Esophagus muscularis mucosa (tissue), 4 donors: ENCODE data around the gene LRRTM4. TPM values are rescaled to one million over a fixed set of nuclear protein-coding genes. Genes with fewer than 3 reads are reported as not detected.

Experiments used
- DNase-seq: peaks from one replicate; pipeline ENCODE4 v3.0.0-alpha.2; 2017; ENCODE audit errors: extremely low spot score
- H3K27ac ChIP-seq, 4 donors: fragments of 200-600 bp; sonication (generic); replicated peaks in 1 of 4; 1 replicate in 3 of 4; 2 replicates in 1 of 4; pipeline ENCODE4 v1.5.1; 2016 to 2019; ENCODE audit warnings: mild to moderate bottlenecking in 1 of 4
- H3K27me3 ChIP-seq, 4 donors: fragments of 200-600 bp; sonication (generic); one replicate each; pipeline versions ENCODE4 v1.5.1 to v1.6.0; 2016 to 2019
- H3K36me3 ChIP-seq, 4 donors: fragments of 200-600 bp; sonication (generic); one replicate each; pipeline ENCODE4 v1.5.1; 2016 to 2019
- H3K4me1 ChIP-seq, 4 donors: fragments of 200-600 bp; sonication (generic); one replicate each; pipeline ENCODE4 v1.5.1; 2016 to 2019
- H3K4me3 ChIP-seq, 4 donors: fragments of 200-600 bp; sonication (generic); 1 replicate in 2 of 4; 2 replicates in 2 of 4; pipeline ENCODE4 v1.5.1; 2016 to 2019; ENCODE audit warnings: mild to moderate bottlenecking in 4 of 4, moderate library complexity in 1 of 4
- H3K9me3 ChIP-seq, 4 donors: fragments of 200-600 bp; sonication (generic); 1 replicate in 3 of 4; 2 replicates in 1 of 4; pipeline ENCODE4 v1.5.1; 2016 to 2019
- CTCF ChIP-seq, 3 experiments: fragments of 200-600 bp in 2 of 3; fragments of 450-650 bp in 1 of 3; sonication (generic) in 2 of 3; IDR thresholded peaks; one replicate each; pipeline ENCODE4 v1.5.1; 2017 to 2019; ENCODE audit warnings: antibody characterized with exemption in 3 of 3, mild to moderate bottlenecking in 2 of 3, moderate library complexity in 1 of 3
- EP300 ChIP-seq: sonication (generic); formaldehyde crosslinking; IDR thresholded peaks from one replicate; pipeline ENCODE4 v1.6.1; 2017; ENCODE audit warnings: antibody characterized with exemption
- POLR2A ChIP-seq: fragments of 450-650 bp; IDR thresholded peaks from one replicate; pipeline ENCODE4 v1.6.1; 2017; ENCODE audit warnings: antibody characterized with exemption, moderate library complexity, mild to moderate bottlenecking, low read depth
- POLR2AphosphoS5 ChIP-seq, 2 donors: sonication (generic); formaldehyde crosslinking; IDR thresholded peaks; one replicate each; pipeline ENCODE4 v1.6.1; 2017; ENCODE audit warnings: antibody characterized with exemption in 2 of 2
- WGBS: methylation state at CpG from one replicate; pipeline ENCODE4 v1.1.5; 2018; 5-methylcytosine and 5-hydroxymethylcytosine counted together
- intact Hi-C: fragments of 100-400 bp; cut with DNase I; formaldehyde crosslinking; loops from one replicate; pipeline ENCODE4 v1.15.1; 2023
- total RNA-seq, 4 donors: library from RNA; depleted of rRNA; stranded (reverse); fragments of >200 nt; gene quantifications; one replicate each; pipeline versions ENCODE4 v1.1.0 to v1.2.1, GENCODE V29; 2016

The LRRTM4 gene
- total RNA-seq, 4 donors from 2014 or later: 0.17 to 0.97 (median 0.41) TPM

GRCh38 chr2:77009307-77009706 lies 512.9 kb downstream of the LRRTM4 start:
- intact Hi-C loops: no loop called here
- Histone ChIP-seq H3K9me3 (no peaks in the 10 kb centered on the region), H3K4me1 (no peaks in the 10 kb centered on the region), H3K27me3 (no peaks in the 10 kb centered on the region), H3K4me3 (no peak overlapping the region), H3K27ac (no peak overlapping the region), H3K36me3 (no peaks in the 10 kb centered on the region)
- WGBS: 47% methylated on average over 3 of the region's 3 CpGs
- TF ChIP-seq EP300 (no peak), POLR2AphosphoS5 (IDR thresholded peaks at IDR 0.05) (no peak), POLR2A (no peak), CTCF (IDR thresholded peaks at IDR 0.05) (no peak)
- no peak for DNase-seq

- Histone ChIP-seq H3K27ac (no peak overlapping the region), H3K4me3 (no peak overlapping the region), H3K36me3 (no peaks in the 10 kb centered on the region), H3K27me3 (no peaks in the 10 kb centered on the region), H3K9me3 (no peaks in the 10 kb centered on the region), H3K4me1 (no peaks in the 10 kb centered on the region)
- WGBS: 9% methylated on average over 1 of the region's 1 CpG
- intact Hi-C loops: no loop called here
- DNase-seq: no peak
- TF ChIP-seq CTCF (IDR thresholded peaks at IDR 0.05): no peak
- no peak for TF ChIP-seq POLR2AphosphoS5 (IDR thresholded peaks at IDR 0.05)
- no peak for TF ChIP-seq POLR2A
- TF ChIP-seq EP300: no peak
Measured at GRCh38 chr2:77008853-77009252, 513.3 kb downstream of the LRRTM4 start.

GRCh38 chr2:77007686-77008085 lies 514.5 kb downstream of the LRRTM4 start:
- WGBS: 72% methylated on average over 2 of the region's 2 CpGs

GRCh38 chr2:77005522-77005921 lies 516.7 kb downstream of the LRRTM4 start:
- DNase-seq: no peak
- TF ChIP-seq CTCF (IDR thresholded peaks at IDR 0.05) (no peak), POLR2A (no peak), EP300 (no peak), POLR2AphosphoS5 (IDR thresholded peaks at IDR 0.05) (no peak)
- Histone ChIP-seq H3K27ac (no peak overlapping the region), H3K9me3 (no peaks in the 10 kb centered on the region), H3K4me1 (no peaks in the 10 kb centered on the region), H3K4me3 (no peak overlapping the region), H3K27me3 (no peaks in the 10 kb centered on the region), H3K36me3 (no peaks in the 10 kb centered on the region)
- 93% methylated on average over 2 of the region's 2 CpGs for WGBS
- intact Hi-C loops: no loop called here

More at GRCh38 chr2:77007686-77008085, 514.5 kb downstream of the LRRTM4 start:
- DNase-seq: no peak
- TF ChIP-seq EP300 (no peak), POLR2AphosphoS5 (IDR thresholded peaks at IDR 0.05) (no peak), CTCF (IDR thresholded peaks at IDR 0.05) (no peak), POLR2A (no peak)
- no peak overlapping the region for H3K4me3 ChIP-seq
- intact Hi-C loops: no loop called here
- H3K27me3 ChIP-seq: no peaks in the 10 kb centered on the region
- no peaks in the 10 kb centered on the region for H3K9me3 ChIP-seq
- H3K27ac ChIP-seq: no peak overlapping the region
- no peaks in the 10 kb centered on the region for H3K4me1 ChIP-seq
- no peaks in the 10 kb centered on the region for H3K36me3 ChIP-seq

- no peaks in the 10 kb centered on the region for H3K36me3 ChIP-seq
- TF ChIP-seq POLR2A (no peak), EP300 (no peak), CTCF (IDR thresholded peaks at IDR 0.05) (no peak), POLR2AphosphoS5 (IDR thresholded peaks at IDR 0.05) (no peak)
- no peak for DNase-seq
- no peak overlapping the region for H3K27ac ChIP-seq
- H3K4me1 ChIP-seq: no peaks in the 10 kb centered on the region
- H3K27me3 ChIP-seq: no peaks in the 10 kb centered on the region
- no peaks in the 10 kb centered on the region for H3K9me3 ChIP-seq
- WGBS: 65% methylated on average over 1 of the region's 1 CpG
- intact Hi-C loops: no loop called here
- no peak overlapping the region for H3K4me3 ChIP-seq
Measured at GRCh38 chr2:77001895-77002294, 520.3 kb downstream of the LRRTM4 start.
